ENCODE results near the gene ANGPTL8.

GRCh38 chr19:11230621-11231386, 8.6 kb upstream of the ANGPTL8 start:
- TF ChIP-seq POLR2A (IDR thresholded peaks at IDR 0.05; ENCODE audit: low read length) (no peak), GATA1 (IDR thresholded peaks at IDR 0.05; ENCODE audit: low read depth, low read length) (no peak)
